ENCODE measurements around the gene EPS15. TPM values are rescaled to one million over a fixed set of nuclear protein-coding genes. Genes with fewer than 3 reads are reported as not detected.

EPS15 gene
- polyA plus RNA-seq, 1 of the 3 experiments (the other 2 are of a cell fraction): 17.0 TPM

GRCh38 chr1:51372561-51372960 lies 146.5 kb downstream of the EPS15 start:
- CTCF ChIA-PET: interaction anchor here (1.4 kb wide), 1 partner anchor 76 kb away, joined by 3 read pairs; no protein-coding TSS in a partner anchor
- Histone ChIP-seq H3K27ac (ENCODE audit: low read depth in 2 of 2, low read length in 1 of 2) (no peak overlapping the region), H3K36me3 (replicated peaks in 1 of 2; ENCODE audit: control insufficient read depth in 1 of 2, insufficient read depth in 2 of 2, low read length in 1 of 2) (peaks cover 7 to 45% of the 10 kb centered on the region in 2 experiments), H3K9me3 (no peaks in the 10 kb centered on the region), H3K9ac (no peak overlapping the region), H3K4me1 (ENCODE audit: control insufficient read depth in 1 of 2, insufficient read depth in 2 of 2, low read depth in 1 of 2, low read length in 1 of 2) (no peaks in the 10 kb centered on the region; a peak in 1 of 4 replicates), H3K27me3 (ENCODE audit: insufficient read depth) (no peaks in the 10 kb centered on the region), H4K20me1 (ENCODE audit: insufficient read depth) (no peaks in the 10 kb centered on the region), H3K79me2 (ENCODE audit: insufficient read depth) (no peaks in the 10 kb centered on the region), H3K9me2 (no peaks in the 10 kb centered on the region), H2AFZ (ENCODE audit: low read depth) (no peak overlapping the region), H3F3A (replicated peaks; ENCODE audit: insufficient read depth) (no peaks in the 10 kb centered on the region), H3K4me3 (ENCODE audit: low read depth in 2 of 2, low read length in 1 of 2) (no peak overlapping the region), H3K4me2 (no peak overlapping the region)
- POLR2A ChIA-PET: no interaction called here
- TF ChIP-seq YY1 (IDR thresholded peaks at IDR 0.05; ENCODE audit: low read depth) (no peak), TEAD4 (IDR thresholded peaks at IDR 0.05; ENCODE audit: borderline replicate concordance, insufficient read depth) (no peak), SIN3A (IDR thresholded peaks at IDR 0.05; ENCODE audit: borderline replicate concordance, low read depth, low read length) (no peak), RCOR1 (IDR thresholded peaks at IDR 0.05; ENCODE audit: low read length) (no peak), FOXM1 (IDR thresholded peaks at IDR 0.05; ENCODE audit: low read depth) (no peak), RAD21 (IDR thresholded peaks at IDR 0.05; ENCODE audit: low read length) (no peak), POLR2AphosphoS5 (IDR thresholded peaks at IDR 0.05; ENCODE audit: low read depth, low read length) (no peak), ELF1 (IDR thresholded peaks at IDR 0.05) (no peak), TAF1 (IDR thresholded peaks at IDR 0.05; ENCODE audit: borderline replicate concordance, low read depth, low read length) (no peak)
- no peak for DNase-seq

GRCh38 chr1:51369171-51369570 lies 149.9 kb downstream of the EPS15 start:
- H3K4me2 ChIP-seq: no peak overlapping the region
- H3K4me1 ChIP-seq (ENCODE audit: control insufficient read depth in 1 of 2, insufficient read depth in 2 of 2, low read depth in 1 of 2, low read length in 1 of 2): no peaks in the 10 kb centered on the region; a peak in 1 of 4 replicates
- 87% methylated on average over 4 of the region's 4 CpGs for WGBS (ENCODE audit: low lambda C conversion rate)
- no peak overlapping the region for H3K9ac ChIP-seq
- TF ChIP-seq NRF1 (IDR thresholded peaks at IDR 0.05; ENCODE audit: low read depth, low read length) (no peak), FOXJ3 (CRISPR knock-in tag; IDR thresholded peaks at IDR 0.05) (no peak), FOXM1 (IDR thresholded peaks at IDR 0.05; ENCODE audit: low read depth) (no peak), ZBTB33 (IDR thresholded peaks at IDR 0.05; ENCODE audit: borderline replicate concordance, low read depth) (no peak), MXI1 (IDR thresholded peaks at IDR 0.05; ENCODE audit: low read depth, low read length) (no peak), MAX (IDR thresholded peaks at IDR 0.05; ENCODE audit: low read depth) (no peak), EP300 (IDR thresholded peaks at IDR 0.05; ENCODE audit: borderline replicate concordance in 1 of 2, low read depth in 1 of 2, low read length in 1 of 2) (no peak), CTCF (IDR thresholded peaks at IDR 0.05) (no peak), SIN3A (IDR thresholded peaks at IDR 0.05; ENCODE audit: borderline replicate concordance, low read depth, low read length) (no peak), RFX5 (IDR thresholded peaks at IDR 0.05; ENCODE audit: low read length) (no peak), USF1 (IDR thresholded peaks at IDR 0.05; ENCODE audit: borderline replicate concordance, low read depth) (no peak)
- no peaks in the 10 kb centered on the region for H3F3A ChIP-seq (replicated peaks; ENCODE audit: insufficient read depth)
- ChIA-PET POLR2A (no interaction called here), CTCF (no interaction called here)
- H4K20me1 ChIP-seq (ENCODE audit: insufficient read depth): no peaks in the 10 kb centered on the region
- H3K9me3 ChIP-seq: no peaks in the 10 kb centered on the region
- no peaks in the 10 kb centered on the region for H3K27me3 ChIP-seq (ENCODE audit: insufficient read depth)
- no peak overlapping the region for H3K4me3 ChIP-seq (ENCODE audit: low read depth in 2 of 2, low read length in 1 of 2)
- H3K9me2 ChIP-seq: no peaks in the 10 kb centered on the region
- DNase-seq: no peak
- no peak overlapping the region for H3K27ac ChIP-seq (ENCODE audit: low read depth in 2 of 2, low read length in 1 of 2)
- no peaks in the 10 kb centered on the region for H3K79me2 ChIP-seq (ENCODE audit: insufficient read depth)
- no peak overlapping the region for H2AFZ ChIP-seq (ENCODE audit: low read depth)
- peaks cover 8 to 39% of the 10 kb centered on the region in 2 experiments for H3K36me3 ChIP-seq (replicated peaks in 1 of 2; ENCODE audit: control insufficient read depth in 1 of 2, insufficient read depth in 2 of 2, low read length in 1 of 2)

Measured in SK-N-SH (cell line).